Keratinocyte (primary cell): Measurements from ENCODE around the gene SLC44A1.
"Not testable (repeated sequence)": the region's sequence is repeated elsewhere in the genome, so short reads cannot be mapped to it uniquely, and the experiment has no call there.

Experiments used
- EZH2 ChIP-seq: IDR thresholded peaks from one replicate; pipeline ENCODE4 v1.6.1; 2012; ENCODE audit warnings: inconsistent platforms, mild to moderate bottlenecking, low read length, moderate library complexity
- TF ChIP-seq, protein P1 (sequence below), 3 experiments: IDR thresholded peaks in 1 of 3; conservative IDR thresholded peaks in 1 of 3; optimal IDR thresholded peaks in 1 of 3; 2 replicates in 2 of 3; 3 replicates in 1 of 3; pipeline versions ENCODE3 to v1.5.1; 2011; ENCODE audit warnings: low read length in 3 of 3, mild to moderate bottlenecking in 3 of 3, moderate library complexity in 2 of 3, control low read depth in 1 of 3, inconsistent platforms in 1 of 3; ENCODE audit not compliant: insufficient read depth in 2 of 3; ENCODE audit errors: extremely low read depth in 1 of 3

DNA sequence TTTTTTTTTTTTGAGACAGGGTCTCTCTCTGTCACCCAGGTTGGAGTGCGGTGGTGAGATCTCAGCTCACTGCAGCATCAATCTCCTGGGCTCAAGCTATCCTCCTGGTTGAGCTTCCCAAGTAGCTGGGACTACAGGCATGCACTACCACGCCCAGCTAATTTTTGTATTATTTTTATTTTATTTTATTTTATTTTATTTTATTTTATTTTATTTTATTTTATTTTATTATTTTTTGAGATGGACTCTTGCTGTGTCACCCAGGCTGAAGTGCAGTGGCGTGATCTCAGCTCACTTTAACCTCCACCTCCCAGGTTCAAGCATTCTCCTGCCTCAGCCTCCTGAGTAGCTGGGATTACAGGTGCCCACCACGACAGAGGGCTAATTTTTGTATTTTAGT lies 12.1 kb downstream of the SLC44A1 start:
- not testable (repeated sequence) for TF ChIP-seq EZH2
- TF ChIP-seq, protein P1, sequence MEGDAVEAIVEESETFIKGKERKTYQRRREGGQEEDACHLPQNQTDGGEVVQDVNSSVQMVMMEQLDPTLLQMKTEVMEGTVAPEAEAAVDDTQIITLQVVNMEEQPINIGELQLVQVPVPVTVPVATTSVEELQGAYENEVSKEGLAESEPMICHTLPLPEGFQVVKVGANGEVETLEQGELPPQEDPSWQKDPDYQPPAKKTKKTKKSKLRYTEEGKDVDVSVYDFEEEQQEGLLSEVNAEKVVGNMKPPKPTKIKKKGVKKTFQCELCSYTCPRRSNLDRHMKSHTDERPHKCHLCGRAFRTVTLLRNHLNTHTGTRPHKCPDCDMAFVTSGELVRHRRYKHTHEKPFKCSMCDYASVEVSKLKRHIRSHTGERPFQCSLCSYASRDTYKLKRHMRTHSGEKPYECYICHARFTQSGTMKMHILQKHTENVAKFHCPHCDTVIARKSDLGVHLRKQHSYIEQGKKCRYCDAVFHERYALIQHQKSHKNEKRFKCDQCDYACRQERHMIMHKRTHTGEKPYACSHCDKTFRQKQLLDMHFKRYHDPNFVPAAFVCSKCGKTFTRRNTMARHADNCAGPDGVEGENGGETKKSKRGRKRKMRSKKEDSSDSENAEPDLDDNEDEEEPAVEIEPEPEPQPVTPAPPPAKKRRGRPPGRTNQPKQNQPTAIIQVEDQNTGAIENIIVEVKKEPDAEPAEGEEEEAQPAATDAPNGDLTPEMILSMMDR (optimal IDR thresholded peaks at IDR 0.05 in 1 of 3, IDR thresholded peaks at IDR 0.05 in 1 of 3, conservative IDR thresholded peaks at IDR 0.05 in 1 of 3; ENCODE audit: extremely low read depth in 1 of 3, insufficient read depth in 2 of 3, low read length in 3 of 3), result not testable (repeated sequence)
